Suppressor macrophage treated with lipopolysaccharide for 1 hour (primary cell): Measurements from ENCODE around the gene CTSO.

Source experiments
- DNase-seq, 3 donors: peaks; one replicate each; pipeline ENCODE4 v3.0.0-alpha.2; 2020 to 2022

CTSO gene, protein sequence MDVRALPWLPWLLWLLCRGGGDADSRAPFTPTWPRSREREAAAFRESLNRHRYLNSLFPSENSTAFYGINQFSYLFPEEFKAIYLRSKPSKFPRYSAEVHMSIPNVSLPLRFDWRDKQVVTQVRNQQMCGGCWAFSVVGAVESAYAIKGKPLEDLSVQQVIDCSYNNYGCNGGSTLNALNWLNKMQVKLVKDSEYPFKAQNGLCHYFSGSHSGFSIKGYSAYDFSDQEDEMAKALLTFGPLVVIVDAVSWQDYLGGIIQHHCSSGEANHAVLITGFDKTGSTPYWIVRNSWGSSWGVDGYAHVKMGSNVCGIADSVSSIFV

DNA sequence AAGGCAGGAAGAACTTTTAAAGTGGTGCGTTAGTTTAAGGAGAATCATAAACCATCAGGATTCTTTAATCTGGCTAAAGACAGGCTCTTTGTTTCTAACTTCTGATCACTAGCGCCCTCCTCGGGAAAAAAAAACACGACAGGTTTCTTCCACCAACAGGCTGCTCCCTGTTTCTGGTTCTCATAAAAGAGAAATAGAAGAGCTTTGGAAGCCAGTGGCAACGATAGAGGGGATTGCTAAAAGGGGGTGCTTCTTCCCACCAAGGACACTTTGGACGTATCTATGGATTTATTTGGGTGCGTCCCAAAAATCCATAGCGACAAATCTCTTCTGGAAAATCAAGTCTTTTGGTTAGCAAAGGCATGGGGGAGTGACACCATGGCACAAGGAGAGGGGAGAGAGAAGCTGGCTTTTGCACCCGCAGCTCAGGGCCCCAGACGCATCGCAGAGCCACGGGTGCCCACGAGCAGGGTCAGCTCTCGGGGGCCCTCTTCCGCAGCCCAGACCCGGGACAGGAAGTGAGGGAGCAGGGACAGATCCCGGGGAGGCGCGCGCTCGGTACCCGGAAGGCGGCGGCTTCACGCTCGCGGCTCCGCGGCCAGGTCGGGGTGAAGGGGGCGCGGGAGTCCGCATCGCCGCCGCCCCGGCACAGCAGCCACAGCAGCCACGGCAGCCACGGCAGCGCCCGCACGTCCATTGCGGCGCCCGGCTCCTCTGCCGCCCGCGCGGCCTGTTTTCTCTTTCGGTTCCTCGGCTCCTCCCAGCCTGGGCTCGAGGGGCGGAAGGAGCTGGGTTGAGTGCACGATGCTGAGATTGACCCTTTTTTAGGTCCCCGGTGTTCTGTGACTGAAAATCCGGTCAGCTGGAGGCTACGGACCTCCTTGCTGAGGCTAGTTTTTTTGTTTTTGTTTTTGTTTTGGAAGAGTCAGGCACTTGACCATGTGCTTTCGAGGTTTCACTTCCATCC is at the start of gene CTSO:
CTSO (minus strand) TSS at position 716 of the 967 bp plus-strand sequence; CDS start at position 697, 19 bp downstream.
- DNase-seq, result peak; percentile 81 to 89 (median 82)

DNA sequence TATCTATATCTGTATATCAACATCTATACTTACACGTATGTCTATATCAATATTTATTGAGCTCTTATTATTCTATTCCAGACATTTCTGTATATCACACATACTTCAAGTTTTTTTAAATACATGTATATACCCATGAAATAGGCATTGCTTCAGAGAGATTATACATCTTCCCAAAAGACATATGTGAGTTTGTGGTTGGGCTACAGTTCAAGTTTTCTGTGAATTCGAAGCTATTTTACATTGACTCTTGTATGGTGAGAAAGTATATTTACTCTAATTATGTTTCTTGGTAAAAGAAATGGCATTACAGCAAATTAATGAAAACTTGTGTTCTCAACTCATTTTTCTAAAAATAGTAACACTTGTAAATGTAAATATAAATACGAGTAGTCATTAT is 46.8 kb upstream of the CTSO start:
- no peak for DNase-seq

DNA sequence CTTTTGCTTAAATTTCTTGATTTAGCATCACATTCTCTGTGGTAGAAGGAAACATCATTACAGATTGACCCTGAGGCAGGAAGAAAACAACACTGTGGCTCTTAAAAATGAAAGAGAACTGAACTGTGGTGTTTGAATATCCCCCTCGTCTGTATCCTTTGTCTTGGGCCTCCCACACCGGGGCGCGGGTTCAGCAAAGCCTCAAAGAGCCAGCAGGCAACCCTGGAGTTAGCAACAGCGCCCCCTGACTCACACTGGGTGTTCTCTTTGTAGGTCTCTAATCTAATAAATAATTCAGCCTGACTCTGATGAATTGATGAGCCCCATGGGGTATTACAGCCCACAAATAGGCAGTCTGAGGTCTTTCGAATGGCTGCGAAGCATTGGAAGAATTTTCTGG is 46.1 kb upstream of the CTSO start:
- peak in 1 of 3 donors; percentile 13 for DNase-seq

DNA sequence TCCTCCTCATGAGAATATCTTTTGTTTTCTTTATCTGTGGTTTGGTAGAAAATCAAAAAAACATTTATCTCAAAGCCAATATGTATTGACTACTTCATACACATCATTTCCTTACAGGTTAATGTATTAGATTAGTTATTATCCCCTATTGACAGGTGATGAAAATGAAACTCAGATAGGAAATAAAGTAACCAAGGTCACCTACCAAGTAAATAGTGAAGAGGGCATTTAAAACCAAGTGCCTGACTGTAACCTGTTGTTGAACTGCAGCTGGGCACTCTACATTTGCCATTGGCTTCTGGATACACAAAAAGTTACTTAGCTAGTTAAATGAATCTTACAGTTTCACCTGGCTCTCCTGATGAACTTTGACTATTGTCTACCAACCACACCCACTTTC is 41.4 kb upstream of the CTSO start:
- no peak for DNase-seq

GRCh38 chr4:155984106-155984797 is 30.6 kb upstream of the CTSO start:
- DNase-seq, result no peak

DNA sequence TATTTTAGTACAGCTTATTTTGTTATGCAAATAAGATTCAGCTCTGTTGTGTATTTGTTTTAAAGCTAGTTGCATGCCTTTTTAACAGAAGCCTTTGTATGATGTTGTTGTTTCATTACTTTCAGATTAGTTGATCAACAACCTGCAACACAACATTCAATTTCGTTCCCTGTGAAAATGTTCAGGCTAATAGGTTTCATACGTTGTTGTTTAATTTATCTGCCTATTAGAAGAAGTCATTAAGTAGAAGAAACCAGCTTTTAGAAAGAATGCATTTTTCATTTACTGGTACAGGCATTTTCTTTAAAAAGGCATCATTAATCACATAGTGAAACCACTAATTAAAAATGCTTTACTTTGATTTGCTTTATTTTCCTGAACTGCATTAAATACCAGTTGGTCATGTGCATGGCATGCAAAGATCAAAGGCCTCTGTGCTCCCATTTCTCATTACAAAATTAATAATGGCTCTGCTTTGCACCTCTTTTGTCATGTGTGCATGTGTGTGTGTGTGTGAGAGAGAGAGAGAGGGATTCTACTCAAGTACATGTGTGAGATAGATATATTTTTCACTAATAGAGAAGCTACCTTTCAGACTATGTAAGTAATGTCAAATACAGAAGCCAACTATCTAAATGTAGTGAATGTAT is 29.2 kb upstream of the CTSO start:
- DNase-seq, result no peak

DNA sequence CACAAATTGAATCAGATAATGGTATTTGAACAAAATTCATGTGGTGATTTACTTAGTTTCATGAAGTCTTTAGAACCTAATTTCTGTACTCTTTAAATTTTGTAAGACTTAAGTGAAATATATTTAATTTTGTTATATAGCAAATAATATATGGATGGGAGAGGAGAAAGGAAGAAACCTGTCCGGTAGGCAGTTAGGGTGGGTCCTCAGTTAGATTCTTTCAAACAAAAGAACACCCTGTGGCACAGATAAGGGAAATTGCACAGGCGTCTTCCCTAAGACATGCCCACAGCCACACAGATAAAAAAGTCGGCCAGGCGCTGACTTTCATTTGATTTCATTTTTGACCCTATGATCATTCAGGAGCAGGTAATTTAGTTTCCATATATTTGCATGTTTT is 25.1 kb upstream of the CTSO start:
- DNase-seq, result no peak

GRCh38 chr4:155975511-155975910 is 21.8 kb upstream of the CTSO start:
- DNase-seq, result no peak

GRCh38 chr4:155974996-155975395 is 21.3 kb upstream of the CTSO start:
- no peak for DNase-seq

GRCh38 chr4:155974476-155974749 is 20.7 kb upstream of the CTSO start:
- DNase-seq, result peak; percentile 53 to 64 (median 55)

GRCh38 chr4:155973639-155974475 is 20.2 kb upstream of the CTSO start:
- DNase-seq, result no peak

DNA sequence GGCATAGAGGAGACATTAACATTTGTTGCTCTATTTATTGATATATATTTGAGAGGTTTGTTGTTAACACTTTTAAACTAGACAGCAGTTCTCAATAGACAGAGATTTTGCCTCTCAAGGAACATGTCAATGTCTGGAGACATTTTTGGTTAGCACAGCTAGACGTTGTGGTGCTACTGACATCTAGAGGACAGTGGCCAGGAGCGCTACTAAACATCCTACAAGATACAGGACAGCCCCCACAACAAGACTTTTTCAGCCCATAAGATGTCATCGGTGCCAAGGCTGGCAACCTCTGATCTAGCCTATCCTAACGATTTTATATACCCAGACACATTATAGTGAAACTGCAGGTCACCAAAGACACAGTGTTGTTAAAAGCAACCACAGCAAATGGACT is 18.4 kb upstream of the CTSO start:
- peak; percentile 50 to 60 (median 56) for DNase-seq

GRCh38 chr4:155966731-155967395 is 13.2 kb upstream of the CTSO start:
- DNase-seq, result no peak

DNA sequence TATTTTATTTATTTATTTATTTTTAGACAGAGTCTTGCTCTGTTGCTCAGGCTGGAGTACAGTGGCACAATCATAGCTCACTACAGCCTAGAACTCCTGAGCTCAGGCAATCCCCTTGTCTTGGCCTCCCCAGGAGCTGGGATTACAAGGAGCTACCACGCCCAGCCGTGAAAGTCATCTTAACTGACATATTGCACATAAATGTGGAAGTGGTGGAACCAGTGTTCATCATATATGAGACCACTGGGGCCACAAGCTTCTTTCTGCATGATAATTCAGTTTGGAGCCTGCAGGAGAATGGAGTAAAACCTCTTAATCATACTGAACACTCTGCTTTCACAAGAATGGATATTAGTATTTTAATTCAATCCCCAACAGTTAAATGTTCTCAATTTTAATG is 12.5 kb upstream of the CTSO start:
- DNase-seq, result peak in 1 of 3 donors; percentile 20

DNA sequence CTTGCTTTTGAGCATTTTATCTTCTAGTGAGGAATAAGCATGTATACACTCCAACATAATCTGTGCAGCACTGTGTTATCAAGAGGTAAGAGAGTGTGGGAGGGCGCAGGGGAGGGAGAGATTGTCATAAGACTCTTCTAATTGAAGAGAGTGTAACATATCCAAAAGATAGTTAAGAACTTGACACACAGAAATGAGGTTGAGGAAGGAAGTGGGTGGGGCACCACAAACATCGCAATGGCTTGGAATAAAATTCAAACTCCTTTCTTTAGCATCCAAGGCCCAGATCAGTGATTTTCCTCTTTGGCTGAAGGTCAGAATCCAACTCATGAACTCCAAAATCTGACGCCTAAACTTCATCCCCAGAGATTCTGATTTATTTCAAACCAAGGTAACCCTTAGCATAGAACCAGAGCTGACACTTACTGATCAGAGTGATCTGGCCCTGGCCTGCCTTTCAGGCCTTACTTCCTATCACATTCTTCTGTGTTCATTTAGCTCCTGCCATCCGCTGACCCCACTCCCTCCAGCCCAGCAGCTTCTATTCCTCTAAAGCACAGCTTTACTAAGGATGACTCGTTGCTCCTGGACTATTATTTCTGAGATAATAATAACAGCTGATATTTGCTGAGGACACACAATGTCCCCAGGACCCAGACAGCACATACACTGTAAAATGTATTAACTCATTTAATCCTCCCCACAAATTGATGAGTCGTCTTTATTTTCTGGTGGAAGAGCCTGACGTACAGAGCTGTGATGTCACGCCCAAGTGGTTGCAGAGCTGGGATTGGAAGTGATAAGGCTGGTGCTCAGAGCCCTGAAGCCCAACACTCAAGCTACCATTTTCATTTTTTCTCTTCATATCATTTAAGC is 10.6 kb upstream of the CTSO start:
- peak in 1 of 3 donors; percentile 11 for DNase-seq

- no peak for DNase-seq
These were observed 9.1 kb upstream of the CTSO start for GRCh38 chr4:155962767-155963166.

- no peak for DNase-seq
These were observed 7.9 kb upstream of the CTSO start for GRCh38 chr4:155961575-155961974.

DNA sequence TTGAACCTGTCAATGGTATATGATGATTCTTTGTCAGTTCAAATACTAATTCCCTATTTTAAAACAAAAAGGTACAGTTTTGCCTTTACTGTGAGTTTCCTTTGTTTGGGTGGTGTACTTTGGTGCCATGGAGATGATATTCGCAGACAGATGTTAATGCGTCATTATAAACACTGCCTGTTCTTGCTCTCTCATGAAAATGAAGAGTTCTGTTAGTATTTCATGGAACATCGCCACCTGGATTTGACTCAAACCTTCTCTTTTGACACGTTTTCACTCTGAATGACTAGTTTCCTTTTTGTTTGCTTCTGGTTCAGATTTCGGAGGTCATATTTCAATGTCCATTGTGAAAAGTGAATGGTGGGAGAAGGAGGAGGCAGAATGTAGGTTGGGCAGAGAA is 6.9 kb upstream of the CTSO start:
- no peak for DNase-seq

DNA sequence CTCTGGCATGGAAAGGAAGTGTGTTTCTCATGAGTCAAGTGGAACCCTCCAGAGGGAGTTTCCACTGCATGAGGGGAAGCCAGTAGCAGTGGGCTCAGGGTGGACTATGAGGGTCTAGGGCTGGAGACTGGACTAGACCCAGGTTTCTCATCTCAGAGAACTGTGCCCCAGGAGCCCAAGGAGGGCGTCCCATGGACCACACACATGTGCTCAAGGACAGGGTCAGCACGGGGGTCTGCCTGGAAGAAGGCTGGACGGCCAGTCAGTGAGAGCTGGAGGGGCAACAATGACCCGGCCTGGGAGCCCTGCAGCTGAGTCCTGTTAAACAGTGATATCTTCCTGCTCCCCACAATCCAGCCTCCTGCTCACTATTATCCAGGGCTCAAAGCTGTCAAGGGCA is 5.8 kb upstream of the CTSO start:
- DNase-seq, result no peak

GRCh38 chr4:155956461-155956860 is 2.8 kb upstream of the CTSO start:
- DNase-seq, result no peak
